CD4-positive, alpha-beta memory T cell (primary cell): ENCODE data around the gene OPCML. TPM values are rescaled to one million over a fixed set of nuclear protein-coding genes. Genes with fewer than 3 reads are reported as not detected.

Experiments
- CTCF ChIA-PET: fragments of 350-600 bp; sonication (Branson Sonifier 250); formaldehyde crosslinking; loops from one replicate; lab custom pipeline; 2021; ENCODE audit warnings: inconsistent platforms; ENCODE audit not compliant: partially characterized antibody; lab: Charles Lee
- POLR2A ChIA-PET: fragments of 350-600 bp; sonication (Branson Sonifier 250); formaldehyde crosslinking; loops from one replicate; lab custom pipeline; 2021; ENCODE audit not compliant: partially characterized antibody; lab: Charles Lee
- DNase-seq, 5 donors: peaks; one replicate each; pipeline versions ENCODE4 v3.0.0 to v3.0.0-alpha.2; 2020 to 2022; ENCODE audit warnings: mixed read lengths in 1 of 5
- H3K27ac ChIP-seq: one replicate; pipeline ENCODE4 v1.7.0; 2013; ENCODE audit warnings: low read depth, low read length
- H3K27me3 ChIP-seq: 2 replicates; pipeline ENCODE4 v1.7.0; 2013; ENCODE audit warnings: mild to moderate bottlenecking, low read length, moderate library complexity; ENCODE audit not compliant: insufficient read depth
- H3K36me3 ChIP-seq: 2 replicates; pipeline ENCODE4 v1.7.0; 2013; ENCODE audit warnings: mild to moderate bottlenecking, low read length, moderate library complexity; ENCODE audit not compliant: insufficient read depth
- H3K4me1 ChIP-seq: 2 replicates; pipeline ENCODE4 v1.7.0; 2013; ENCODE audit warnings: mild to moderate bottlenecking, low read length, moderate library complexity; ENCODE audit not compliant: insufficient read depth
- H3K4me3 ChIP-seq, 2 donors: one replicate each; pipeline ENCODE4 v1.7.0; 2013; ENCODE audit warnings: low read length in 2 of 2, mild to moderate bottlenecking in 1 of 2
- H3K9me3 ChIP-seq, 2 donors: one replicate each; pipeline ENCODE4 v1.7.0; 2013; ENCODE audit warnings: low read length in 2 of 2, control low read depth in 1 of 2; ENCODE audit not compliant: control insufficient read depth in 1 of 2
- H3K27ac Mint-ChIP-seq, 7 donors: one replicate each; pipeline ENCODE4 v1.8.0; 2020 to 2021; ENCODE audit warnings: mixed read lengths in 7 of 7, mild to moderate bottlenecking in 6 of 7, inconsistent platforms in 3 of 7, moderate library complexity in 3 of 7
- H3K27me3 Mint-ChIP-seq, 2 donors: one replicate each; pipeline ENCODE4 v1.8.0; 2020 to 2021; ENCODE audit warnings: mixed read lengths in 2 of 2
- H3K36me3 Mint-ChIP-seq, 2 donors: one replicate each; pipeline ENCODE4 v1.8.0; 2020 to 2021; ENCODE audit warnings: mixed read lengths in 2 of 2, inconsistent platforms in 1 of 2, mild to moderate bottlenecking in 1 of 2
- H3K4me1 Mint-ChIP-seq, 4 donors: one replicate each; pipeline ENCODE4 v1.8.0; 2020 to 2021; ENCODE audit warnings: mixed read lengths in 4 of 4, mild to moderate bottlenecking in 1 of 4
- H3K4me3 Mint-ChIP-seq, 8 donors: one replicate each; pipeline ENCODE4 v1.8.0; 2020 to 2021; ENCODE audit warnings: mixed read lengths in 8 of 8, mild to moderate bottlenecking in 7 of 8, moderate library complexity in 6 of 8, inconsistent platforms in 3 of 8
- H3K9me3 Mint-ChIP-seq, 8 donors: one replicate each; pipeline ENCODE4 v1.8.0; 2020 to 2021; ENCODE audit warnings: mixed read lengths in 8 of 8, mild to moderate bottlenecking in 5 of 8, inconsistent platforms in 3 of 8, moderate library complexity in 1 of 8
- intact Hi-C: fragments of 100-400 bp; cut with micrococcal nuclease; formaldehyde crosslinking; loops from one replicate; pipeline ENCODE4 v1.15.1; 2023
- polyA plus RNA-seq, 2 donors: library from polyadenylated mRNA; unstranded; fragments of 300-500 nt; fragmentation: Illumina TruSeq; gene quantifications; one replicate each; pipeline ENCODE4 v1.2.3, GENCODE V29; 2021
- total RNA-seq, 2 experiments: library from RNA; stranded (reverse); gene quantifications; one replicate each; pipeline ENCODE4 v1.2.3, GENCODE V29; 2021

The OPCML gene
- total and polyA plus RNA-seq, 4 experiments from 2014 or later, result not detected

DNA sequence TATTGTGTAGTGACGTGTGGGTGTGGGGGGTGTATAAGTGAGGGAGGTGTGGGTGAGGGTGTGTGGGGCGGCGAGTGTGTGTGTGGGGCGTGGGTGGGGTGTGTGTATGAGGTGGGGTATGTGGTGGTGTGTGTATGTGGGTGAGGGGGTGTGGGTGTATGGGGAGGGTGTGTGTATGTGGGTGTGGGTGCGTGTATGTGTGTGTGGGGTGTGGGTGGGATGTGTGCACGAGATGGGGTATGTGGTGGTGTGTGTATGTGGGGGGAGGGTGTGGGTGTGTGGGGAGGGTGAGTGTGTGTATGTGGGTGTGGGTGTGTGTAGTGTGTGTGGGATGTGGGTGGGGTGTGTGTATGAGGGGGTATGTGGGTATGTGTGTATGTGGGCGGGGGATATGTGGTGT, 205.5 kb downstream of the OPCML start:
- H3K4me1 ChIP-seq, result no peaks in the 10 kb centered on the region
- H3K27ac Mint-ChIP-seq, result no peak overlapping the region
- intact Hi-C loops, result loop anchor here (10.0 kb wide), 1 partner anchor 62 kb away; no protein-coding TSS in a partner anchor
- POLR2A ChIA-PET, result no interaction called here
- H3K27ac ChIP-seq, result no peak overlapping the region
- DNase-seq, result no peak
- H3K27me3 Mint-ChIP-seq, result peaks cover 0 to 2% of the 10 kb centered on the region in 2 donors
- H3K9me3 Mint-ChIP-seq, result peaks cover 0 to 4% (median 0%) of the 10 kb centered on the region in 8 donors
- H3K27me3 ChIP-seq, result no peaks in the 10 kb centered on the region
- no peaks in the 10 kb centered on the region for H3K9me3 ChIP-seq
- no peaks in the 10 kb centered on the region for H3K36me3 ChIP-seq
- CTCF ChIA-PET, result no interaction called here
- no peak overlapping the region for H3K4me3 ChIP-seq
- no peak overlapping the region for H3K4me3 Mint-ChIP-seq
- no peaks in the 10 kb centered on the region for H3K4me1 Mint-ChIP-seq
- H3K36me3 Mint-ChIP-seq, result no peaks in the 10 kb centered on the region

DNA sequence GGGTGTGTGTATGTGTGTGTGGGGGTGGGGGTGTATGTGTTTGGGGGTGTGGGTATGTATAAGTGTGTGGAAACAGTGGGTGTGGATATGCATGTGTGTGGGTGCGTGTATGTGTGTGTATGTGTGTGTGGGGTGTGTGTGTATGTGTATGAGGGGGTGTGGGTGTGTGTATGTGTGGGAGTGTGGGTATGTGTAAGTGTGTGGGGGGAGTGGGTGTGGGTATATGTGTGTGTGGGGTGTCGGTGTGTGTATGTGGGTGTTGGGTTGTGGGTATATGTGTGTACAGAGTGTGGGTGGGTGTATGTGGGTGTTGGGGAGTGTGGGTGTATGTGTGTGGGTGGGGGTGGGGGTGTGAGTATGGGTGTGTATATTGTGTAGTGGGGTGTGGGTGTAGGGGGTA, 206.0 kb downstream of the OPCML start:
- no peaks in the 10 kb centered on the region for H3K9me3 ChIP-seq
- no peak for DNase-seq
- no peak overlapping the region for H3K27ac Mint-ChIP-seq
- H3K36me3 Mint-ChIP-seq, result no peaks in the 10 kb centered on the region
- no peak overlapping the region for H3K27ac ChIP-seq
- H3K4me3 ChIP-seq, result no peak overlapping the region
- no peak overlapping the region for H3K4me3 Mint-ChIP-seq
- no peaks in the 10 kb centered on the region for H3K4me1 ChIP-seq
- CTCF ChIA-PET, result no interaction called here
- H3K9me3 Mint-ChIP-seq, result peaks cover 0 to 4% (median 0%) of the 10 kb centered on the region in 8 donors
- POLR2A ChIA-PET, result no interaction called here
- no peaks in the 10 kb centered on the region for H3K4me1 Mint-ChIP-seq
- intact Hi-C loops, result loop anchor here (10.0 kb wide), 1 partner anchor 62 kb away; no protein-coding TSS in a partner anchor
- no peaks in the 10 kb centered on the region for H3K36me3 ChIP-seq
- peaks cover 0 to 2% of the 10 kb centered on the region in 2 donors for H3K27me3 Mint-ChIP-seq
- H3K27me3 ChIP-seq, result no peaks in the 10 kb centered on the region

DNA sequence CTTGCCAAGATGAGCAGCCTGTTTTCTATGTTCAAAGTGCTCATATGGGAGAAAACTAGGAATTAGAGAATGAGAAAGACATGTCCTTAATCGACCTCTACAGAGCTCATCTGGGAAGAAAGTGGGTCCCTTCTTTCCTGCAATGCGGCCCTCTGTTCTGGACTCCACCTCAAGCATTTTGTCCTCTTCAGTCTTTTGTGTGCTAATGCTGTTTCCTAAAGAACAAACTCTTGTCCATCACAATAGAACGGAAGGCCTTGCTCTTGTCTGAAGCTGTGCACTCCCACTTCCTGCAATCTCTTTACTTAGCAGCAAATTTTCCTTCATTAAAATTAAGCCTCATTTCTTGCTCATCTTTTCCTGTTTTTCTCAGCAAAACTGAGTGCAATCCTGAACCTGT, 206.6 kb downstream of the OPCML start:
- ChIA-PET POLR2A (no interaction called here), CTCF (no interaction called here)
- H3K9me3 Mint-ChIP-seq, result peaks cover 0 to 4% (median 0%) of the 10 kb centered on the region in 8 donors

DNA sequence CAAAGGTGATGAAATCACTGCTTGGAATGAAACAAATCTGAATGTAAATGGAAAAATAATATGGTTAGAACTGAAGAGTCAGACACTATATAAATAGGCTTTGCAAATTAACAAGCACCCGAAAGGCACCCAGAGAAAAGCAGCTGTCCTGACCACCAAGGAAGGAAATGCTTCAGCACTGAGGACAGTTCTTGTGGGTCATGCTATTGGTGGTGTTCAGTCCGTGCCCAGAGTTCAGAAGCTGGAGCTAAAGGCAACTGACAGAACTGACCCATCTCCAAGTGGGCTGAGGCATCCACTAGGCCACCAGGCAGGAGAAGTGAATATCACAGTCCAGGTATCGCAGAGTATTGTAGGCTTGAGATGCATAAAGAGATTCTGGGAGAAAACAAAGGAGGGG, 208.9 kb downstream of the OPCML start:
- ChIA-PET CTCF (no interaction called here), POLR2A (no interaction called here)
- peaks cover 0 to 4% (median 0%) of the 10 kb centered on the region in 8 donors for H3K9me3 Mint-ChIP-seq
- no peaks in the 10 kb centered on the region for H3K36me3 Mint-ChIP-seq
- peaks cover 0 to 2% of the 10 kb centered on the region in 2 donors for H3K27me3 Mint-ChIP-seq
- no peak for DNase-seq
- Histone ChIP-seq H3K36me3 (no peaks in the 10 kb centered on the region), H3K27me3 (no peaks in the 10 kb centered on the region), H3K4me3 (no peak overlapping the region), H3K4me1 (no peaks in the 10 kb centered on the region), H3K9me3 (no peaks in the 10 kb centered on the region), H3K27ac (no peak overlapping the region)
- intact Hi-C loops, result loop anchor here (10.0 kb wide), 1 partner anchor 59 kb away; no protein-coding TSS in a partner anchor
- H3K27ac Mint-ChIP-seq, result no peak overlapping the region
- H3K4me3 Mint-ChIP-seq, result no peak overlapping the region
- H3K4me1 Mint-ChIP-seq, result no peaks in the 10 kb centered on the region

More for the DNA sequence above, 206.6 kb downstream of the OPCML start:
- Histone ChIP-seq H3K9me3 (no peaks in the 10 kb centered on the region), H3K4me3 (no peak overlapping the region), H3K27ac (no peak overlapping the region), H3K27me3 (no peaks in the 10 kb centered on the region), H3K4me1 (no peaks in the 10 kb centered on the region), H3K36me3 (no peaks in the 10 kb centered on the region)
- H3K4me1 Mint-ChIP-seq, result no peaks in the 10 kb centered on the region
- H3K27ac Mint-ChIP-seq, result no peak overlapping the region
- intact Hi-C loops, result loop anchor here (10.0 kb wide), 1 partner anchor 61 kb away; no protein-coding TSS in a partner anchor
- no peaks in the 10 kb centered on the region for H3K36me3 Mint-ChIP-seq
- peaks cover 0 to 2% of the 10 kb centered on the region in 2 donors for H3K27me3 Mint-ChIP-seq
- no peak overlapping the region for H3K4me3 Mint-ChIP-seq
- no peak for DNase-seq

DNA sequence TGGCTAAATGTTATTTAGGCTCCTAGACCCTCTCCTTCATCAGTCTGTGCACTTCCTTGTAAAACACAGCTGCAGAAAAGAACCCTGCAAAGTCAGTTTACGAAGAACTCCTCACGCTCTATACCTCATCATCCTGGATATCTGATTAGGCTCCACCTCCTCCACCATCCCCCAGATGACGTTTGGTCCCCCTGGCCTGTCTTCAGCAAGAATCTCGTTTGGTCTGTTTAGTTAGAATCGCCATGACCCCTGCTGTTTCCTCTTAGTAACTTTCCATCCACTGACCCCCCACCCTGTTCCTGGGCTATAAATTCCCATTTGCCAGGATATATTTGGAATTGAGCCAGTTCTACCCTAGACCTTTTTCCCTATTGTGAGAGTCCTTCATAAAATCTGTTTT, 214.1 kb downstream of the OPCML start:
- Mint-ChIP-seq H3K36me3 (no peaks in the 10 kb centered on the region), H3K4me1 (no peaks in the 10 kb centered on the region), H3K4me3 (no peak overlapping the region), H3K27me3 (no peaks in the 10 kb centered on the region), H3K27ac (no peak overlapping the region), H3K9me3 (peaks cover 0 to 3% (median 0%) of the 10 kb centered on the region in 8 donors)
- no peak overlapping the region for H3K27ac ChIP-seq
- H3K4me3 ChIP-seq, result no peak overlapping the region
- POLR2A ChIA-PET, result no interaction called here
- H3K36me3 ChIP-seq, result no peaks in the 10 kb centered on the region
- H3K9me3 ChIP-seq, result no peaks in the 10 kb centered on the region
- intact Hi-C loops, result no loop called here
- H3K4me1 ChIP-seq, result no peaks in the 10 kb centered on the region
- CTCF ChIA-PET, result no interaction called here
- DNase-seq, result no peak
- H3K27me3 ChIP-seq, result no peaks in the 10 kb centered on the region

DNA sequence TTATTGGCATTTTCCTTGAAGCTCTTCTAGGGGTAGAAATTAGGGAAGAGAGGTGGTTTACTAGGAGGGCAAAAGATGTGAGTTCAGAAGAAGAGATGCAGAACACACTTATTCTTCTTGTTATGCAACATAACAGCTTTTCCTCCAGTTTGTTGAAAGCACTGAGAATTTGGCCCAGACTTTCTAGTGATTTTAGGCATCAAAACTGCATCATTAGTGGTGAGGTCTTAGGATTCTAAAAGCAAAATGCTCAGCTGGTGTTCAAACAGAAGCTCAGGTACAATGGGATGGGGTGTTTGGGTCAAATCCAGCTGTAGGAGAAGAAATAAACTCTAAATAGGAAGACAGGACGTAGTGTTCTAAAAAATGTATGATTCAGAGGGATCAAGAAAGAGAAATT, 221.1 kb downstream of the OPCML start:
- CTCF ChIA-PET, result no interaction called here
- H3K4me1 Mint-ChIP-seq, result no peaks in the 10 kb centered on the region

DNA sequence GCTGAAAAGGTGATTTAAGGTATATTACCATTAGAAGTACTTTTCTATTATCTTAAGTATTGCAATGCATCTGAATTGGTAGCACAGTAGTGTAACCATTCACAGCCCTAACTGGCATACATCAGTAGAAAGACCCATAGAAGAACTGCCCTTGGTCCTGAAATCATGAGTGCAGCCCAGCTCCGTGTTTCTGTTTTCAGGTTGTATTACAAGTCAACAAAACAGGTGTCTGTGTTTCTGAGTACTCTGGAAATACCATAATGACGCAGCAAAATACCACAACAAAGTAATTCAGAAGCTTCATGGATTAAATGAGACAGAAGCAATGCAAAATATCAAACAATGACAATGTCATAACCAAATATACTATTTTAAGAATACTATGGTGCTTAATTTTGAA, 226.3 kb downstream of the OPCML start:
- Mint-ChIP-seq H3K9me3 (peaks cover 0 to 6% (median 1%) of the 10 kb centered on the region in 8 donors), H3K4me3 (no peak overlapping the region), H3K27me3 (no peaks in the 10 kb centered on the region), H3K4me1 (no peaks in the 10 kb centered on the region), H3K27ac (no peak overlapping the region), H3K36me3 (no peaks in the 10 kb centered on the region)
- POLR2A ChIA-PET, result no interaction called here
- DNase-seq, result no peak
- CTCF ChIA-PET, result no interaction called here
- intact Hi-C loops, result no loop called here
- no peaks in the 10 kb centered on the region for H3K36me3 ChIP-seq
- no peaks in the 10 kb centered on the region for H3K4me1 ChIP-seq
- H3K4me3 ChIP-seq, result no peak overlapping the region
- no peaks in the 10 kb centered on the region for H3K9me3 ChIP-seq
- H3K27me3 ChIP-seq, result no peaks in the 10 kb centered on the region
- no peak overlapping the region for H3K27ac ChIP-seq

More for the DNA sequence above, 221.1 kb downstream of the OPCML start:
- intact Hi-C loops, result no loop called here
- no peaks in the 10 kb centered on the region for H3K36me3 ChIP-seq
- H3K4me1 ChIP-seq, result no peaks in the 10 kb centered on the region
- Mint-ChIP-seq H3K27ac (no peak overlapping the region), H3K36me3 (no peaks in the 10 kb centered on the region), H3K9me3 (peaks cover 0 to 5% (median 2%) of the 10 kb centered on the region in 8 donors), H3K27me3 (no peaks in the 10 kb centered on the region), H3K4me3 (no peak overlapping the region)
- no peak overlapping the region for H3K4me3 ChIP-seq
- POLR2A ChIA-PET, result no interaction called here
- H3K27ac ChIP-seq, result no peak overlapping the region
- no peak for DNase-seq
- no peaks in the 10 kb centered on the region for H3K27me3 ChIP-seq
- no peaks in the 10 kb centered on the region for H3K9me3 ChIP-seq
